Endothelial cell of umbilical vein (primary cell): ENCODE measurements around the gene IPO9. TPM values are rescaled to one million over a fixed set of nuclear protein-coding genes. Genes with fewer than 3 reads are reported as not detected.

Source experiments
- BruUV-seq: library from RNA; stranded (reverse); fragments of 400-500 nt; replicated peaks from 2 replicates; lab custom pipeline; 2021; lab: Mats Ljungman, UMichigan
- CTCF ChIA-PET: fragments of 300-600, 350-600 bp; sonication (Branson Sonifier 250); formaldehyde crosslinking; loops from one replicate; lab custom pipeline; 2021; ENCODE audit warnings: antibody characterized with exemption, inconsistent platforms; lab: Charles Lee
- POLR2A ChIA-PET: fragments of 300-600, 350-600 bp; sonication (Branson Sonifier 250); formaldehyde crosslinking; loops from one replicate; lab custom pipeline; 2021; ENCODE audit warnings: antibody characterized with exemption, inconsistent platforms; lab: Charles Lee
- DNase-seq: peaks from one replicate; pipeline ENCODE4 v3.0.0-alpha.2; 2011; ENCODE audit warnings: low read depth, low spot score
- FAIRE-seq: peaks from 2 replicates; lab custom pipeline; 2011; peaks lifted over from hg19 to GRCh38; lab: Jason Lieb, UNC
- H2AFZ ChIP-seq: 2 replicates; pipeline ENCODE4 v1.6.0; 2012; ENCODE audit warnings: low read depth, low read length, control low read depth, inconsistent platforms
- H3K27ac ChIP-seq: 2 replicates; pipeline ENCODE4 v1.5.1; 2011; ENCODE audit warnings: low read depth, mild to moderate bottlenecking, control low read depth, low read length, moderate library complexity; ENCODE audit not compliant: insufficient read depth
- H3K27me3 ChIP-seq, 2 experiments: 2 replicates each; pipeline versions ENCODE4 v1.6.0 to v1.6.1; 2011; ENCODE audit warnings: low read length in 2 of 2, mixed read lengths in 1 of 2; ENCODE audit not compliant: control insufficient read depth in 2 of 2, insufficient read depth in 2 of 2
- H3K36me3 ChIP-seq, 2 experiments: 2 replicates in 1 of 2; 3 replicates in 1 of 2; pipeline ENCODE4 v1.5.1; 2011; ENCODE audit warnings: low read length in 2 of 2, mild to moderate bottlenecking in 1 of 2, moderate library complexity in 1 of 2; ENCODE audit not compliant: control insufficient read depth in 2 of 2, insufficient read depth in 2 of 2; ENCODE audit errors: extremely low read depth in 1 of 2
- H3K4me1 ChIP-seq: 3 replicates; pipeline ENCODE4 v1.5.1; 2011; ENCODE audit warnings: mild to moderate bottlenecking, low read length; ENCODE audit not compliant: control insufficient read depth, insufficient read depth; ENCODE audit errors: extremely low read depth
- H3K4me2 ChIP-seq: 2 replicates; pipeline ENCODE4 v1.6.1; 2011; ENCODE audit warnings: low read length, control low read depth, mixed read lengths; ENCODE audit not compliant: insufficient read depth
- H3K4me3 ChIP-seq, 3 experiments: fragments of 200-600 bp in 1 of 3; sonication (generic), shearing (Covaris generic) in 1 of 3; replicated peaks in 1 of 3; 2 replicates each; pipeline ENCODE4 v1.5.1; 2011 to 2016; ENCODE audit warnings: control low read depth in 3 of 3, low read length in 3 of 3, mild to moderate bottlenecking in 2 of 3, inconsistent platforms in 1 of 3, low read depth in 1 of 3, moderate library complexity in 1 of 3; ENCODE audit not compliant: insufficient read depth in 1 of 3
- H3K79me2 ChIP-seq: 2 replicates; pipeline ENCODE4 v1.6.0; 2012; ENCODE audit warnings: low read length, inconsistent platforms; ENCODE audit not compliant: control insufficient read depth, insufficient read depth
- H3K9ac ChIP-seq: replicated peaks from 2 replicates; pipeline ENCODE3; 2011; ENCODE audit warnings: low read length, control low read depth; ENCODE audit not compliant: insufficient read depth; ENCODE audit errors: extremely low read depth
- H3K9me1 ChIP-seq: replicated peaks from 3 replicates; pipeline ENCODE4 v1.6.0; 2011; ENCODE audit warnings: mild to moderate bottlenecking, low read length; ENCODE audit not compliant: control insufficient read depth, insufficient read depth; ENCODE audit errors: extremely low read depth
- H3K9me3 ChIP-seq: replicated peaks from 2 replicates; pipeline ENCODE4 v1.5.1; 2012; ENCODE audit warnings: low read length, inconsistent platforms; ENCODE audit not compliant: control insufficient read depth, insufficient read depth
- H4K20me1 ChIP-seq: replicated peaks from 2 replicates; pipeline ENCODE3; 2011; ENCODE audit warnings: mild to moderate bottlenecking, low read length; ENCODE audit not compliant: control insufficient read depth, insufficient read depth; ENCODE audit errors: extremely low read depth
- EZH2 ChIP-seq: IDR thresholded peaks from 2 replicates; pipeline ENCODE4 v1.6.1; 2012; ENCODE audit warnings: borderline replicate concordance, low read depth, mild to moderate bottlenecking, moderate library complexity, low read length, inconsistent platforms; ENCODE audit not compliant: severe bottlenecking
- FOS ChIP-seq: IDR thresholded peaks from 2 replicates; pipeline ENCODE4 v1.6.1; 2011; ENCODE audit warnings: mild to moderate bottlenecking, low read length, moderate library complexity, borderline replicate concordance; ENCODE audit not compliant: insufficient read depth
- GATA2 ChIP-seq: IDR thresholded peaks from 2 replicates; pipeline ENCODE4 v1.7.0; 2011; ENCODE audit warnings: low read depth, mild to moderate bottlenecking, moderate library complexity, mixed read lengths, low read length; ENCODE audit not compliant: insufficient read length, insufficient read depth
- JUN ChIP-seq: IDR thresholded peaks from 2 replicates; pipeline ENCODE4 v1.6.1; 2011; ENCODE audit warnings: borderline replicate concordance, low read depth; ENCODE audit not compliant: insufficient read length, insufficient read depth
- MAX ChIP-seq: IDR thresholded peaks from 2 replicates; pipeline ENCODE4 v1.6.1; 2011; ENCODE audit not compliant: insufficient read depth, insufficient read length
- MYC ChIP-seq: IDR thresholded peaks from one replicate; pipeline ENCODE4 v1.6.1; 2011; ENCODE audit warnings: mild to moderate bottlenecking, low read depth, low read length
- POLR2AphosphoS5 ChIP-seq: IDR thresholded peaks from 2 replicates; pipeline ENCODE4 v1.6.1; 2012; ENCODE audit warnings: low read depth, mild to moderate bottlenecking, control low read depth, low read length, moderate library complexity; ENCODE audit not compliant: insufficient read depth
- dilution Hi-C: fragments of 300-500 bp; cut with MboI; formaldehyde crosslinking; loops from one replicate; pipeline ENCODE4 v1.15.0; 2019; ENCODE audit warnings: low sequenced_read_pairs; ENCODE audit not compliant: extremely low pct_ligation_motif_present
- intact Hi-C: fragments of 100-400 bp; cut with micrococcal nuclease; formaldehyde crosslinking; loops from one replicate; pipeline ENCODE4 v1.10.0; 2022
- polyA plus RNA-seq, 4 experiments: library from polyadenylated mRNA; depleted of rRNA in 3 of 4; stranded (reverse) in 3 of 4; unstranded in 1 of 4; fragments of >200 nt; gene quantifications; 2 replicates each; pipeline versions ENCODE4 v1.2.1 to v1.2.3, GENCODE V29; 2011 to 2012; ENCODE audit warnings: missing spikeins in 1 of 4
- total RNA-seq: library from RNA; stranded (reverse); gene quantifications from 2 replicates; pipeline ENCODE4 v1.2.3, GENCODE V29; 2021

Gene IPO9
- total and polyA plus RNA-seq, 2 donors (not counting 3 experiments of a cell fraction or from before 2014, with no cell fraction given): 53.4 to 104 TPM

GRCh38 chr1:201917362-201918033 lies 88.5 kb downstream of the IPO9 start:
- intact Hi-C loops: loop anchor here (1.0 to 2.0 kb wide), 2 partner anchors 13 to 21 kb away; no protein-coding TSS in a partner anchor
- Histone ChIP-seq H3K4me2 (peak overlapping the region; percentile 20), H3K9me1 (no peaks in the 10 kb centered on the region), H3K27me3 (no peaks in the 10 kb centered on the region), H3K27ac (peak overlapping the region; percentile 35), H3K4me3 (no peak overlapping the region), H2AFZ (peak overlapping the region; percentile 1), H3K79me2 (no peaks in the 10 kb centered on the region), H4K20me1 (no peaks in the 10 kb centered on the region), H3K9me3 (no peaks in the 10 kb centered on the region), H3K36me3 (no peaks in the 10 kb centered on the region), H3K4me1 (peaks cover 19% of the 10 kb centered on the region), H3K9ac (no peak overlapping the region)
- no TSS peak for BruUV-seq
- peak; percentile 80 for DNase-seq
- CTCF ChIA-PET: interaction anchor here (0.6 to 2.2 kb wide), 7 partner anchors 13 to 82 kb away, joined by 3 to 9 read pairs (median 3); partner anchors contain the start of gene LMOD1
- POLR2A ChIA-PET: interaction anchor here (1.2 to 2.5 kb wide), 3 partner anchors 13 to 38 kb away, joined by 3 to 8 read pairs (median 4); partner anchors contain the start of genes LMOD1 and TIMM17A
- dilution Hi-C loops: no loop called here
- no peak for FAIRE-seq
- no peak for TF ChIP-seq POLR2AphosphoS5
- no peak for TF ChIP-seq EZH2
- TF ChIP-seq GATA2: peak; percentile 16
- no peak for TF ChIP-seq MYC
- TF ChIP-seq JUN: peak; percentile 45
- no peak for TF ChIP-seq MAX
- peak; percentile 40 for TF ChIP-seq FOS
